ENCODE results near the gene SLC5A6. TPM values are rescaled to one million over a fixed set of nuclear protein-coding genes. Genes with fewer than 3 reads are reported as not detected.

SLC5A6 gene
- 10 to 100 TPM; 38.8 to 39.2 TPM for total RNA-seq

DNA sequence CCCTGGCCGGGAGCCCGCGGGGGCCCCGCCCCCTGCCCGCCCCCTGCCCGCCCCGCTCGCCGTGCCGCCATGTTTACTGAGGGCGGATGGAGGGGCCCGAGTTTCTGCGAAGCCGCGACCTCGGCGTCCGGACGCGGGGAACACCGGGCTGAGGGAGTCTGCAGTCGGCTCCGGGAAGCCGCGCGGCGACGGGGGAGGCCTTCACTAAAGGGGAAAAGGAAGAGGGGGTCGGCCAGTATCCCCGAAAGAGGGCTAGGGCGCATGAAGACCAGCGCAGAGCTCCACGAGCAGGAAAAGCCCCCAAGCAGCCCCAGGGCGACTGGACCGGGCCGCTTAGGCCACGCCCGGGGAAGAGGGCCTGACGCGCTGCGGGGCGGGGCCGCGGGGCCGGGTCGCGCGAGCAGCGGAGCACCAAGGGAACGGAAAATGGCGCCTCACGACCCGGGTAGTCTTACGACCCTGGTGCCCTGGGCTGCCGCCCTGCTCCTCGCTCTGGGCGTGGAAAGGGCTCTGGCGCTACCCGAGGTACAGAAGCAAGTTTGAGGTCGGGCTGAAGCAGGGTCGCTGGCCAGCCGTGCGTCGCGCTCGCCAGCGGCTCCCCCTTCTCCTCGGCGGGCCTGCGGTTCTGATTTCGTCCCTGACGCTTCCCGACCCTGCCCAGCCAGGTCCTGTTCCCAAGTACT lies at the start of gene SLC5A6, which contains the start of gene ATRAID:
TSS of gene SLC5A6 (minus strand) at position 326 of the 683 bp plus-strand sequence. CDS start 4,618 bp downstream, outside the sequence.
TSS of gene ATRAID (plus strand) at position 99 of the 683 bp plus-strand sequence. CDS start at position 427, 328 bp downstream.
- H3K27ac Mint-ChIP-seq = peak within 1 kb of the TSS; percentile 100
- ATAC-seq (replicated peaks in 1 of 2) = peak; percentile 91 to 92
- H3K4me1 Mint-ChIP-seq (ENCODE audit: low read depth) = peaks cover 41% of the 10 kb centered on the region
- H3K9me3 Mint-ChIP-seq = no peaks in the 10 kb centered on the region
- peak within 1 kb of the TSS; percentile 99 to 100 for H3K4me3 Mint-ChIP-seq
- peak; percentile 92 to 94 for DNase-seq
- no peaks in the 10 kb centered on the region for H3K27me3 Mint-ChIP-seq (ENCODE audit: low read depth)
- peaks cover 6 to 18% of the 10 kb centered on the region in 2 donors for H3K36me3 Mint-ChIP-seq (ENCODE audit: insufficient read depth in 2 of 2)

DNA sequence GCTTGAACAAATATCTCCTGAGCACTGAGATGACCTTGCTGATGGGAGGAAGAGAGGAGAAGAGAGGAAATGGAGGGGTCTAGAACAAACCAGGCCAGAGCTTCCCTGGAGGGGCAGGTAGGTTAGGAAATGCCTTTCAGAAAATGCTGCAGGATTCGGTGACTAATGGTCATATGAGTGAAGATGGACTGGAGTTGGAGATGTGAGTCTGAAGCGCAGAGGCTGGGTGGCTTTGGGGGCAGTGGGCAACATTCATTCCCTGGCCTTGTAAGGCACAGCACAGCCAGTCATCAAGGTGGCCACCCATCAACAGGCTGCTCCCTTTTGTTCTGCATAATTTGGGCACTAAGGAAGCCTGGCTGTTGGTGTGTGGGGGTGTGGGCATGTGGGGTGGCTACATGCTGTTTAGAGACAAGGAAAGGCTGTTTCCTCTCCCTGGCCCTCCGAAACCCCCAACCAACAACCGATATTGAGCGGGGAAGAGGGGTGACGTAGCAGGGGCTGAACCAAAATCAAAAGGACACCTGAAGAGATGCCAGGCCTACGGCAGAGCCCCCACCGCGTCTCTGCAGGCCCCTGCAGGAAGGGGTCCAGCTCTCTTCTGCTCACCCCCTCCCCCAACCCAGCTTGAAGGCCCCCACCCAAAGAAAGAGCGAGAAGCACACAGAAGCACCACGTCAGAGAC lies 49.3 kb upstream of the SLC5A6 start:
- ATAC-seq (replicated peaks in 1 of 2) = no peak
- H3K36me3 Mint-ChIP-seq (ENCODE audit: insufficient read depth in 2 of 2) = peaks cover 2 to 5% of the 10 kb centered on the region in 2 donors
- peaks cover 40% of the 10 kb centered on the region for H3K27me3 Mint-ChIP-seq (ENCODE audit: low read depth)
- no peaks in the 10 kb centered on the region for H3K9me3 Mint-ChIP-seq
- H3K27ac Mint-ChIP-seq = no peak overlapping the region
- no peak for DNase-seq
- peaks cover 25% of the 10 kb centered on the region for H3K4me1 Mint-ChIP-seq (ENCODE audit: low read depth)
- peak overlapping the region; percentile 61 to 84 for H3K4me3 Mint-ChIP-seq

DNA sequence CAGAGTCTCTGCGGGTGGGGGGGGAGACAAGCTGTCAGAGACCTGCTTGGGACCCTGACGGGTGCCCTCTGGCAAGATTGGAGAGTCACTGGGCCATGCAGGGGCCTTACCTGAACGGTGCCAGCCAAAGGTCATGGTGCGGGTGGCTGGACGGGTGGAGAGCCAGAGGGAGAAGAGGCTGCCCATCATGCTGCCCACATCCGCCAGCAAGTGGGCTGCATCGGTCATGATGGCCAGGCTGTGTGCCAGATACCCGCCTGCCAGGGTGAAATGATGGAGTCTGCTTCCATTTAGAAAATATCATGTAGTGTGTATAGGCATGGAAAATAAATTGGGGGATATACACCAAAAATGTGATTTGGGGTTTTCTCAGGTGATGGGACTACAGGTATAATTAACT lies 46.0 kb upstream of the SLC5A6 start:
- DNase-seq (no peak), ATAC-seq (replicated peaks in 1 of 2) (no peak)
- no peak overlapping the region for H3K4me3 Mint-ChIP-seq
- H3K36me3 Mint-ChIP-seq (ENCODE audit: insufficient read depth in 2 of 2) = peaks cover 2 to 3% of the 10 kb centered on the region in 2 donors
- no peaks in the 10 kb centered on the region for H3K9me3 Mint-ChIP-seq
- H3K27ac Mint-ChIP-seq = no peak overlapping the region
- H3K4me1 Mint-ChIP-seq (ENCODE audit: low read depth) = peaks cover 12% of the 10 kb centered on the region
- peaks cover 63% of the 10 kb centered on the region for H3K27me3 Mint-ChIP-seq (ENCODE audit: low read depth)

DNA sequence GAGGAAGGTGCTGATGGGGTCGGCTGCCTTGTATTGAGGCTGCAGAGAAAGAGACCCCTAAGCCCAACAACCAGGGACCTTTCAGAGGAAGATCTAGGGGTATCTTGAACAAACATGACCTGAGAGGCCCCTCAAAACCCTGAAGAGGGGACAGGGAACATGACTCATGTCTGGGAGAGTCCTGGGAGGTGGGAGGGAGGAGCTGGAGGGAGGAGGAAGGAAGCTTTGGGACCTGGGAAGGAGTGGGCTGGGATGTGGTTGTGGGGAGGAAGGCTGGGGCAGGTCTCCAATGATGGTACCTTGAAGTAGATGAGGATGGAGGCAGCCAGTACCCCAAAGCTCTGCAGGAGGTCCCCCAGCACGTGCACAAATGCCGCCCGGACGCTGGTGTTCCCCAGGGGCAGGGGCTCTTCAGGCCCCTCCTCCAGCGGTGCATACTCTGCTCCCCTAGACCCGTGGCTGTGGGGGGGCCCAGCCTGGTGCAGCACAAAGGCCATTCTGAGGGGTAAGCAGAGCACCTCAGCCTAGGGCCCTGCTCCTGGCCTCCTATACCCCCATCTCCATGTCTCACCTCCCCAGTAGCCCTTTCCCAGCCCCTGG lies 44.9 kb upstream of the SLC5A6 start:
- H3K36me3 Mint-ChIP-seq (ENCODE audit: insufficient read depth in 2 of 2) = peaks cover 2 to 3% of the 10 kb centered on the region in 2 donors
- peaks cover 63% of the 10 kb centered on the region for H3K27me3 Mint-ChIP-seq (ENCODE audit: low read depth)
- ATAC-seq (replicated peaks in 1 of 2) (no peak), DNase-seq (no peak)
- no peaks in the 10 kb centered on the region for H3K9me3 Mint-ChIP-seq
- H3K27ac Mint-ChIP-seq = no peak overlapping the region
- H3K4me1 Mint-ChIP-seq (ENCODE audit: low read depth) = peaks cover 10% of the 10 kb centered on the region
- no peak overlapping the region for H3K4me3 Mint-ChIP-seq

DNA sequence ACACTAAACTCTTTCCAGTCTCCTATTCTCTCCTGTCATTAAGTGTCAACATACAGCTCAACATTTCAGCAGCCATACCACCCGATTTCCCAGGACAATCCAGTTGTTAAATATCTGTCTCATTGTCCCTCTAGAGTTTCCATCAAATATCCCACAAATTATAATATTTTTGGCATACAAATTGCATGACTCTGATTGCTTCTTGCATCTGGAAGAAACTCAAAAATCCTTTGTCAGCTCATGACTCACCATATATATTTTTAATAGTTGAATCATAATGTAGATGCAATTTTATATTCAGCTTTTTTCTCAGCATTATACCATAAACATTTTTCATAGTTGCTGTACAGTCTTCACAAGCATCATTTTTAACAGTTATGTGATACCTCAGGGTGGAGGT lies 43.6 kb upstream of the SLC5A6 start:
- Mint-ChIP-seq H3K9me3 (no peaks in the 10 kb centered on the region), H3K4me1 (ENCODE audit: low read depth) (no peaks in the 10 kb centered on the region), H3K27ac (no peak overlapping the region), H3K27me3 (ENCODE audit: low read depth) (peaks cover 59% of the 10 kb centered on the region), H3K36me3 (ENCODE audit: insufficient read depth in 2 of 2) (no peaks in the 10 kb centered on the region), H3K4me3 (no peak overlapping the region)
- ATAC-seq (replicated peaks in 1 of 2) (no peak), DNase-seq (no peak)

DNA sequence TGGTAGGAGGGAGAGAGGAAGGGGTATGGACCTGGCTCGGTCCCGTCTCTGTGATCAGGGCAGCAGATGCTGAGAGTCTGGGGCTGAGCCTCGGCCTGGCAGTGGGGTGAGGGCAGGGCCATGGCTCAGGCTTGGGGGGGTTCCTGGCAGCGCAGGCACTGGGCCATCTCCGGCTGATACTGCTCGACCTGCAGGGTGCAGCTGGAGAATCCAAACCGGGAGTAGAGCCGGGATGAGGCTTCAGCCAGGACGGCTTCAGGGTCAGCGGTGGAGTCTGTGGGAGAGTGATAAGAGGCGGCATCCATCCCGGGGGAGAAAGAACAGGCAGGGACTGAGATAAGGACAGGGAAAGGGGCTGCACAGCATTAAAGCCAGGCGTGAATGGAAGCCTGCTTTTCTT lies 43.1 kb upstream of the SLC5A6 start:
- H3K4me3 Mint-ChIP-seq = no peak overlapping the region
- DNase-seq = no peak
- ATAC-seq (replicated peaks in 1 of 2) = no peak
- H3K9me3 Mint-ChIP-seq = no peaks in the 10 kb centered on the region
- peaks cover 57% of the 10 kb centered on the region for H3K27me3 Mint-ChIP-seq (ENCODE audit: low read depth)
- no peak overlapping the region for H3K27ac Mint-ChIP-seq
- no peaks in the 10 kb centered on the region for H3K36me3 Mint-ChIP-seq (ENCODE audit: insufficient read depth in 2 of 2)
- H3K4me1 Mint-ChIP-seq (ENCODE audit: low read depth) = no peaks in the 10 kb centered on the region

DNA sequence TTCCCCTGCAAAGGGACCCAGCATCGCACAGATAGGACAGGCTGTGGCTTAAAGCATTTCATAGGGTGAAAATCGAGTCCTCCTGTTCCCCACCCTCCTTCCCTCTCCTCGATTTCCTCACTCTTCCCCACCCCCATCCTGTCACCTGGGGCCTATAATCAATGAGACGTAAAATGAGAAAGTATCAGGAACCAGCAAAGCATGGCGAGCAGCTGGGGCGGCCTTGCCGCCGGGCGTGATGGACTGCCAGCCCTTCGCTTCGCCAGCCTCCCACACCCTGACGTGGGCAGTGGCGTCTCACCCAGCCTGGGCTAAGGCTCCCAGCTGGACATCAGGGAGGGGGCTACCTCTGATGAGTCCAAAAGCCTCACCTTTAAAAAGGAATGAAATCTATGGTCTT lies 39.7 kb upstream of the SLC5A6 start:
- no peak for ATAC-seq (replicated peaks in 1 of 2)
- Mint-ChIP-seq H3K4me1 (ENCODE audit: low read depth) (no peaks in the 10 kb centered on the region), H3K9me3 (no peaks in the 10 kb centered on the region), H3K4me3 (no peak overlapping the region), H3K36me3 (ENCODE audit: insufficient read depth in 2 of 2) (no peaks in the 10 kb centered on the region), H3K27me3 (ENCODE audit: low read depth) (peaks cover 37% of the 10 kb centered on the region), H3K27ac (no peak overlapping the region)
- no peak for DNase-seq

DNA sequence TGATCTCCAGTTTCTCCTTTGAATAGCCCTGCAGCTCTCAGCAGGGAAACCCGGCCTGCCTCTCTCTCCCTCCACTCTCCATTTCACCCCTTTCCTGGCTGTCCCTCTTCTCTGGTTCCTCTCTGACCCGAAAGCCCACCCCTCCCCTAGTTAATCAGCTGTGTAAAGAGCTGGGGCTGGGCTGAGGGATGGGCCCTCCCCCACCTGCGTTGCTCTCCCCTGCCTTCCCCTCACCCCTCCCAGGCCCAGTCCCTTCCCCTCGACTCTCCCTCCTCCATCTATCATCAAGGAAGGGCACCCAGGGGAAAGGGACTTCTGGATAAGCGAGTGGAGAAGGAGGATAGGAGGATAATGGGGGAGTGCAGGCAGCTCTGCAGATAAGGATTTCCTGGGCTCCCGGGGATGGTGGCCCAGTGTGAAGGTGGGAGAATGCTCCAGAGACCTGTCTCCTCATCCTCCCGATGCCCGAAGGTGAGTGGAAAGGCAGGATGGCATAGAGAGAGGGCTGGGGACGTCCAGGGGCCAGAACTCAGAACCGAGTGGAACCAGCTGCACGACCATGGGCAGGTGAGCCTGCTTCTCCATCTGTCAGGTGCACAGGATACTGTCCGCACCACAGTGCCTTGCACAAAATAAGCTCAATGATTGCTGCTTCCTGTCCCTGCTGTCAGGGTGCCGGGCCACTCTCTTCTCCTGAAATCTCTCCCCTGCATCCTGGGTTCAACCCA lies 38.7 kb upstream of the SLC5A6 start:
- H3K27me3 Mint-ChIP-seq (ENCODE audit: low read depth) = peaks cover 28% of the 10 kb centered on the region
- H3K36me3 Mint-ChIP-seq (ENCODE audit: insufficient read depth in 2 of 2) = no peaks in the 10 kb centered on the region
- no peaks in the 10 kb centered on the region for H3K4me1 Mint-ChIP-seq (ENCODE audit: low read depth)
- DNase-seq = no peak
- no peak overlapping the region for H3K27ac Mint-ChIP-seq
- no peak overlapping the region for H3K4me3 Mint-ChIP-seq
- ATAC-seq (replicated peaks in 1 of 2) = no peak
- no peaks in the 10 kb centered on the region for H3K9me3 Mint-ChIP-seq

DNA sequence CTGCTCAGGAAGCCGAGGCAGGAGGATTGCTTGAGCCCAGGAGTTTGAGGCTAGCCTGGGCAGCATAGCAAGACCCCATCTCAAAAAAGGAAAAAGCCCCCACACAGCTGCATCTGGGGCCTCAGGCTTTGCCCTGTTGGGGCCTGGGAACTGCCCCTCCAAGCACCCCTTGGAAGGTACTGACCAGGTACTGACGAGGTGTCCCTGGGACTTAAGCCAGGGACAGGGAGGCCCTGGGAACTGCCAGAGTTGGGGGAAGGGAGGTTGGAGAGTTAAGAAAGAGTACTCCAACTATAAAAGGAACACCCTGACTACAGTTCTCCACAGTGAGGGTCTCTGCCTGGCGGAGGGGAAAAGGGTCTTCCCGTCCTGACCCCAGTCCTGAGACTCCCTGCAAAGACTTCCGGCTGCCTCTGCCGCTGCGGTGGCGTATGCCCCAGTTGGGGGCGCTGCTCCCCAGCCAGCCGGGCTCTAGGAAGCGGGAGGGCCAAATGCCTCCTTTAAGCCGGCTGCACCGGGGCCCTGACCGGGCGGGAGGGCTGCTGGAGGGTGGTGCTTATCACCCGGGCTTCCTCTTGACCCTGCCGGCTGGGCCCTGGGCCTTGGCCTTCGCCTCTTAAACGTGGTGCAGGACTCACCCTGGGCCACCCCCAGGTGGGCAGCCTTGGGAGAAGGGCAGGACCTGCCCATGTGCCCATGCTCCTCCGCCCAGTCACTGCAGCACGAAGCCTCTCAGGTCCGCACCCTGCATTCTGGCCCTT lies 38.0 kb upstream of the SLC5A6 start:
- no peaks in the 10 kb centered on the region for H3K4me1 Mint-ChIP-seq (ENCODE audit: low read depth)
- H3K36me3 Mint-ChIP-seq (ENCODE audit: insufficient read depth in 2 of 2) = no peaks in the 10 kb centered on the region
- no peaks in the 10 kb centered on the region for H3K9me3 Mint-ChIP-seq
- peaks cover 20% of the 10 kb centered on the region for H3K27me3 Mint-ChIP-seq (ENCODE audit: low read depth)
- DNase-seq (peak; percentile 72 to 78), ATAC-seq (replicated peaks in 1 of 2) (peak; percentile 86)
- no peak overlapping the region for H3K27ac Mint-ChIP-seq
- no peak overlapping the region for H3K4me3 Mint-ChIP-seq

DNA sequence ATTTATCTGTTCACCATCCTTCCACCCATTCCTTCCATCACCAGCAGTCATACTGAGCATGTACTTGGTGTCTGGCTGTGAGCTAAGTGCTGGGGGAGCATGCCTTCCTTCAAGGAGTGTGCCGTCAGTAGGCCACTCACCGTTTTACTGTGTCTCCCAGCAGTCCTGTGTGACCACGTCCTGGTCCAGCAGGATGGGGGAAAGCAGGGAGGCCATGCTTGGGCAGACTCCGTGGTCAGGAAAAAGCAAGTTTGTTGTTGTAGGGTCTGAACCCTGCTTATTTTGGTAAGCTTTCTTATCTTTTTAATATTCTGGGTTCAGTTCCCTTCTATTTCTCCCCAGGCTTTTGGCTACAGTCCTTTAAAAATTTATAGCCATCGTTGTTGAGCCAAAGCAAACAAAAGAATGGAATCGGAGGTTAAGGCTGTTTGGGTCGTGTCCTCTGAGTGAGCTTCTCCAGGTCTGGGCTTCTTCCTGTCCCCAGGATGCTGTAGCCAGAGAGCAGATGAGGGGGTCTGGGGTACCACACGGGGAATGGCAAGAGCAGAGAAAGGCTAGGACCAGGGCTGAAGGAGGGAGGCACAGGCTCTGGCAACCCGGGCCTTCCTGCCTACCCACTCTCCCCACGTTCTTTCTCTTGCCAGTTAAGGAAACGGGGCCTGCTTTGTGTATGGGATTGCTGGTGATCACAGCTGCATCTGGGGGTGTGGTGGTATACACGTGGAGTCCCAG lies 37.3 kb upstream of the SLC5A6 start:
- Mint-ChIP-seq H3K27me3 (ENCODE audit: low read depth) (peaks cover 13% of the 10 kb centered on the region), H3K4me3 (no peak overlapping the region), H3K4me1 (ENCODE audit: low read depth) (no peaks in the 10 kb centered on the region), H3K36me3 (ENCODE audit: insufficient read depth in 2 of 2) (no peaks in the 10 kb centered on the region), H3K9me3 (no peaks in the 10 kb centered on the region), H3K27ac (no peak overlapping the region)
- DNase-seq (no peak), ATAC-seq (replicated peaks in 1 of 2) (no peak)

DNA sequence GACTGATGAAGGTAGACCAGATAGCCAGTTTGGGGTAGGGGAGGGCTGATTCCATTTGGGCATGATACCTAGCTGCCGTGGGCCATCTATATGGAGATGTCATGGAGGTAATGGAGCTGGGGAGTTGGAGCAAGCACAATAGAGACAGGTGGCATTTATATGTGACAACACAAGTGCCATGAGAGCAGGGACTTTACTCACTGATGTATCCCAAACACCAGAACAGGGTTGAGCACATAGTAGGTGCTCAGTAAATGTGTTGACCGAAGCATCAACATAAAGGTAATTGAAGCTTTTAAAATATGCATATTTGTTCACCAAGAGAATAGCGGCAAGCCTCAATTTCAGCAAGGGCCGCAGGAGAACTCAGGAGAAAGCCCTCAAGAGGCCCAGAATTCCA lies 35.8 kb upstream of the SLC5A6 start:
- no peaks in the 10 kb centered on the region for H3K4me1 Mint-ChIP-seq (ENCODE audit: low read depth)
- H3K36me3 Mint-ChIP-seq (ENCODE audit: insufficient read depth in 2 of 2) = peaks cover 0 to 2% of the 10 kb centered on the region in 2 donors
- H3K9me3 Mint-ChIP-seq = no peaks in the 10 kb centered on the region
- ATAC-seq (replicated peaks in 1 of 2) = no peak
- no peak overlapping the region for H3K27ac Mint-ChIP-seq
- peaks cover 11% of the 10 kb centered on the region for H3K27me3 Mint-ChIP-seq (ENCODE audit: low read depth)
- no peak overlapping the region for H3K4me3 Mint-ChIP-seq
- DNase-seq = no peak

DNA sequence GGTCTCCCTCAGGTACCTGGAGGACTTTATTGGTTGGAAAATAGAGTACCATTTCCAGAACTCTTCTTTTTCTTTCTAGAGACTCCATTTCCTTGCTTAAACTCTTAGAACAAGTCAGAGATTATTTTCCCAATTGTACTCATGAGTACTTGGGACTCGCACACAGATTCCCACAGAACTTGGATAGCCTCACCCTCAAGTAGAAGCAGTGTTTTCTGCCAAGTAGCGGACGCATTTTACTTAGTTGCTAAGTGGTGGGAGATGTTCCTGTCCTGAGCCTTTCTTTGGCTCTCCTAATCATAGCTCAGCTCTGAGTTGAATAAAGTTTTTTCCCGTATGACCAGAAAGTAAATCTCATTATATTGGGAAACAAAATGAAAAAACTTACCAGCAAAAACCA lies 33.6 kb upstream of the SLC5A6 start:
- DNase-seq (no peak), ATAC-seq (replicated peaks in 1 of 2) (no peak)
- Mint-ChIP-seq H3K36me3 (ENCODE audit: insufficient read depth in 2 of 2) (peaks cover 0 to 4% of the 10 kb centered on the region in 2 donors), H3K27me3 (ENCODE audit: low read depth) (peaks cover 2% of the 10 kb centered on the region), H3K4me1 (ENCODE audit: low read depth) (no peaks in the 10 kb centered on the region), H3K27ac (no peak overlapping the region), H3K4me3 (no peak overlapping the region), H3K9me3 (no peaks in the 10 kb centered on the region)

All from activated T-cell treated with anti-CD3 and anti-CD28 coated beads, Interleukin-2, amount 50 U/mL, for 72 hours (primary cell).